GM19467 (cell line): ENCODE measurements around the gene RNF207.

Experiments used
- ATAC-seq: cut with Tn5 transposase; IDR thresholded peaks from one replicate; pipeline ENCODE4 v1.9.1; 2021; ENCODE audit warnings: mild to moderate bottlenecking, moderate library complexity; ENCODE audit not compliant: unreplicated experiment

Gene RNF207, protein sequence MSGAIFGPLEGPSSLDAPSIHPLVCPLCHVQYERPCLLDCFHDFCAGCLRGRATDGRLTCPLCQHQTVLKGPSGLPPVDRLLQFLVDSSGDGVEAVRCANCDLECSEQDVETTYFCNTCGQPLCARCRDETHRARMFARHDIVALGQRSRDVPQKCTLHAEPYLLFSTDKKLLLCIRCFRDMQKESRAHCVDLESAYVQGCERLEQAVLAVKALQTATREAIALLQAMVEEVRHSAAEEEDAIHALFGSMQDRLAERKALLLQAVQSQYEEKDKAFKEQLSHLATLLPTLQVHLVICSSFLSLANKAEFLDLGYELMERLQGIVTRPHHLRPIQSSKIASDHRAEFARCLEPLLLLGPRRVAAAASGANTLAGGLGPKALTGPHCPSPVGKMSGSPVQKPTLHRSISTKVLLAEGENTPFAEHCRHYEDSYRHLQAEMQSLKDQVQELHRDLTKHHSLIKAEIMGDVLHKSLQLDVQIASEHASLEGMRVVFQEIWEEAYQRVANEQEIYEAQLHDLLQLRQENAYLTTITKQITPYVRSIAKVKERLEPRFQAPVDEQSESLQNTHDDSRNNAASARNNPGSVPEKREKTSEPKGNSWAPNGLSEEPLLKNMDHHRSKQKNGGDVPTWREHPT

DNA sequence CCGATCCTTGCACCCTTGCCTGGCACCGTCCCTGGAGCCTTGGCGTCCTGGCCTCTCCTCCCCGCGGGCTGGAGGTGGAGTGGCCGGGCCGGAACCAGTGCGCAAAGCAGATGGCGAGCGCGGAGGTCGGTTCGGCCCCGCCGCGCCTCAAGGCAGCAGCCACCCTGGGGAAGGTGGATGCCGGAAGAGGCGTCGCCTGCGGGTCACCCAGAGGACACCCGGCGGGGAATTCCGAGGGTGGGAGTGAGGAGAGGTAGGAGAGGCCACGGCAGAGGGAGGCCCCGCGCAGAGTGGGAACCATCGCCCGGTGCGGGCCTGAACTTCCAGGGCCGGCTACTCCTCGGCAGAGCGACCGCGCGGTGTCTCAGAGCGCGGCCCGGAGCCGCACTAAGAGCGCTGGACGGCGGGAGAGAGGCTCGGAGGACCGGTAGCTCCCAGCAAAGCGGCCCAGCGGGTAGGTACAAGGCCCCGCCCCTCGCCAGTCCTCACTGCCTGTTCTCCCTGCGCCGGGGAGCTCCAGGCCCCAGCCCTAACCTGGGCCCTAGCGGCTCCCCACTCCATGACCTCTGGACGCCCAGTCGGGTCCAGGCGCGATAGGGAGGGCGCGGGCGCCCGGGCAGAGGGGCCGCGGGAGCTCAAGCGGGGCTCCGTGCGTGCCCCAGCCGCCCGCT is at the start of gene RNF207:
Gene RNF207, plus strand, starts transcription at position 271 of the 671 bp plus-strand sequence. CDS start 417 bp downstream, outside the sequence.
- peak; percentile 48 for ATAC-seq

DNA sequence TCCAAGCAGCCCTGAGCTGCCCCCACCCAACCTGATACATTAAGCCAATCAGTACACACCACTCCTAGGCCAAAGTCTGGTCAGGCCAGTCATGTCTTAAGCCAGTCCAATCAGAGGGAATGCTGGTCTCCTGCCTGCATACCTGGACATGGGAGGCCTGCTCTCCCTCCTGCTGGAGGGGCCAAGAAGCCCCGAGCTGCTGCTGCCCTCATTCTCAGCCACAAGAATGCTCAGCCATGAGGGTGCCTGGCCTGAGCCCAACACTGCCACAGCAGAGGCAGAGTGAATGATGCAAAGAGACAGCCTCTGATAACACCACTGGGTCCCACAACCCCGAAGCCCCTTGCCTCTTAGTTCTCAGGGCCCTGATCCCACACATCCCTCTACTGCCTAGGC is 48.8 kb upstream of the RNF207 start:
- ATAC-seq: no peak

DNA sequence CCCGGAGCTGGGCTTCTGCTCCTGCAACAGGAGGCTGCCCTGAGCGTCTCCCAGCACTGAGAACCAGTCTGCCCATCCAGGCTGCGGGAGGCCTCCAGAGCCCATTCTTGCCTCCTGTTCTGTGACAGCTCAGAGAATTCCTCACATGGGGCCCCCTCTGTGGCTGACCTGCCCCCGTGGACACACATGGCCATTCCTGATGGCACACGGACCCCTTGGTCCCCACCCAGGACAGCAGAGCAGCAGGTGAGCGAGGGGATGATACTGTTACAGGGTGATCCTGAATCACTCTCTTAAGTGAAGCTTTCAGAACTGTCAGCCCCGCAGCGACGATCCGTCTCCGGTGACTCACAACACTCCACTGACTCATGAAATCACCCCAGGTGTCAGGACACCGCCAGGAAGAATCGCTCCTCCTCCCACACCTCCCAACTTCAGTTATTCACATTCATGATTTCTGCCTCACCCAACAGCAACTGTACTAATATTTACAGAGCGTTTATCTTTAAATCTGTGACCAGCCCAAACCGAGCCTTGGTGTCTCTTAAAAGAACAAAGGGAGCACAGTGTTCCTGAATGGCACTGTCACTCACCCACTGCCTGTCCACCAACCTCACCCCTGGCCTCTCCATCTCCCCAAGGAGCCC is 48.3 kb upstream of the RNF207 start:
- ATAC-seq: no peak

DNA sequence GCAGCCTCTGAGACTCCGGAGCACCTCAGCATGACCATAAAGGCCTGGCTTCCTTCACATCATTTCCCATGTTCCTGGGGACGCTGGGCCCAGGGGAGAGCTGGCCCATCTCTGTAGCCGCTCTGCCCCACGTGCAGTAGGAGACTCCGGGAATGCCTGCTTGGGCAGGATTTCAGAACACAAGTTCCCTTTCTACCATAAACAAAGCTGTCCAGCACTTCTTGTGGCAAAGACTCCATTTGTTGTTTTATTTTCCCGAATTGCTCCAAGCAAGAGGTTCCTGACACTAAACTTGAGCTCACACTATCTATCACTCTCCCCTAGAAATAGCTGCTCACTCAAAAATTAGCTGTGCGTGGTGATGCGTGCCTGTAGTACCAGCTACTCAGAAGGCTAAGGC is 47.7 kb upstream of the RNF207 start:
- no peak for ATAC-seq

DNA sequence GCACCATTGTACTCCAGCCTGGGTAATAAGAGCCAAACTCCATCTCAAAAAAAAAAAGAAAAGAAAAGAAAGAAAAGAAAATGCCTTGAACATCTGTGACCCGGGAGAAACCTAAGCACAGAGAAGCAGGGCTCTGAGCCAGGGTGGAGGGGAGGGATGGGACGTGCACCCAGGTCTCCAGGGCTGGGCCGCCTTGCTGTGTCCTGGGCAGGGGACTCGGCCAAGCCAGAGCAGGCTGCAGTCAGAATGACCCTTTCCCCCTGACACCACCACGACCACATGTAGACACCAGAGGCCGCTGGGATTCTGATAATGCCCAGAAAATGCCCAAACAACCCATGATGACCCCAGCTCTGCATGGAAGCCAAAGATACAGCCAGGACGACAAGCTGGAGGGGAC is 43.6 kb upstream of the RNF207 start:
- no peak for ATAC-seq

DNA sequence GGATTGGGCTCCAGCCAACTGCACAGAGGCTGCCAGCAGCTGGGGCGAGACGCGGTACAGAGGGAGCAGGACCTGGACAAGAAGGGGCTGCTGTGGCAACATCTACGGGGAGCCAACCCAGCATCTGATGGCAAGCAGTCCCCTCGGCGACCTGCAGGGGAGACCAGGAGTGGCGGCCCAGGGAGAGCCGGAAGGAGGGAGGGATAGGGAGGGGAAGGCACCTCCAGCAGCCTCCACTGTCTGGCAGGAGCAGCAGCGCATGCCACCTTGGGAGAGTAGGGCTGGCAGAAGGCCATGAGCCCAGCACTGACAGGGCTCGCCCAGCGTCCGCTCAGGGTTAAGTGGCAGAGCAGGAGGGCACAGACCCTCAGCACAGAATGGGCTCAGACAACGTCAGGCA is 43.1 kb upstream of the RNF207 start:
- no peak for ATAC-seq

DNA sequence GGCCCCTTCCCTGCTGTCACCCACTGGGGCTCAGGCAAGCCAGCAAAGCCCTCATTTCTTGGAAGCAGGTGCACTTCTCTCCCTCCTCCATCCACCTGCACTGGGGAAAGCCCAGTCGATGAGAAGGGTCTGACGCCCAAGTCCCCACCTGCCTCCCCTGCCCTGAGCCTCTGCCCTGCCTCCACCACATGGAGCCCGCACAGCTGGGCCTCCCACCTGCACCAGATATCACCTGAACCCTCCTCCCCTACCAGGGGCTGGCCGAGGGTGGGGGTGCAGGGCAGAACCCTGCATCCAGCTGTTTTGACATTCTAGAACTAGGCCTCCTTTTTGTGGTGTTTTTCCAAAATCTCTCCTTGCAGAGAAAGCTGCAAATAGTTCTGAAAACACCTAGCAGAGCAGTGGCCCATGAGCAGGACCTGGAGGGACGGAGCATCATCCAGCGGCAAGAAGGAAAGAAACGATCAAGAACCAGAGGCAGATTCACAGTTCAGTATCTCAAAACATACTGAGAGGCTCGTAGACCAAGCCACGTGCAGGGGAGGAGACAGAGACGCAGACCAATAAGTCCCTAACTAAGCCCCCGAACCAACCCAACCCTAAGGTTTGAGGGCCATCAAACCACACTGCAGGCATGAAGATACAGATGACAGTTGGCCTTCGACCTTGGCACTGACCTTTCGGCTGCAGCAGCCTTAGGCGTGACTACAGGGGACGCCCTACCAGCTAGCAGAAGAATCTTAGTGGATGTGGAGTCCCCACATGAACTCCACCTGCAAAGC is 42.5 kb upstream of the RNF207 start:
- ATAC-seq: no peak

DNA sequence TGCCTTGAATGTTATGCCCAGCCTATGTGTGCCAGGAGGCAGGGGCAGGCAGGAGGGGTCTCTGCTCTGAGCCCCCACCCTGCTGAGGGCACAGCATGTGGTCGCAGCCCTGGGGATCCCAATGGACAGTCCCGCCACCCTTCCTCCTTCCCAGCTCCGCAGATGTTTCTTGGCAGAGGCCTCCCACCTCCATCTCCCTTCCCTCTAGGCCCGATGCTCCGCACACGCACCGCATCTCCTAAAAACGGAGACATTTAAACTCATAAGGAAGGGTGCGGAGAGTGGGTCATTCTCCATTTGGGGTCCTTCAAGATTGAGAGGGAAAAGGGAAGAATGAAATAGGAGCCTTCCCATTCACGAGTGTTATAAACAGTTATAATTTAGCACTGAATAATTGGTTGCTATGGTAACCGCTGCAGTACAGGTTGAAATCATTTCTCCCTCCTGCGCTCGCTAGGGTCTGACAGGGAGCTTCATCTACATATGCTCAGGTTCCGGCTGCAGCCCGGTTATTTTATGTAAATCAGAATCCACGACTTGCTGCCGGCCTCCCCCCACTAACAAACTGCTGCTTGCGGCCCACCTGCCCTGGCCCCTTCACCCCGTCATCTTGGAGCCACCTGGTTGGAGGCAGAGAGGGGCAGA is 41.8 kb upstream of the RNF207 start:
- no peak for ATAC-seq

DNA sequence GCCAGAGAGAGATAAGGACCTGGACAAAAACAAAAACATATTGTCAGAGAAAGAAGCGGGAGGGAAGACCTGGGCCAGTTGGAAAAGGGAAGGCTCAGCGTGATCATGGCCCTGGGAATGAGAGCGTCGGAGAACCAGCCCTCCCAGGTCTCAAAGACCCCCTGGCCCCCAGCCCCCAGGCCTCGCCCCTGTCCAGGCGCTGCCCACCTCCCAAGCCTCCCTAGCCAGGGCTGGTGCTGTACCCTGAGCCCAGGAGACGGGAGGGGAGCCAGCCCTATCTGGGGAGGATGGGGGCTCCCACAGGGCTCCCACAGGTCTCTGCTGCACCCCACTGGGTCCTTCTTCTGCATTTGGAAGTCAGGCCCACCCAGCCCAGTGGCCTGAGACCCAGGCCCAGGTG is 40.9 kb upstream of the RNF207 start:
- no peak for ATAC-seq

DNA sequence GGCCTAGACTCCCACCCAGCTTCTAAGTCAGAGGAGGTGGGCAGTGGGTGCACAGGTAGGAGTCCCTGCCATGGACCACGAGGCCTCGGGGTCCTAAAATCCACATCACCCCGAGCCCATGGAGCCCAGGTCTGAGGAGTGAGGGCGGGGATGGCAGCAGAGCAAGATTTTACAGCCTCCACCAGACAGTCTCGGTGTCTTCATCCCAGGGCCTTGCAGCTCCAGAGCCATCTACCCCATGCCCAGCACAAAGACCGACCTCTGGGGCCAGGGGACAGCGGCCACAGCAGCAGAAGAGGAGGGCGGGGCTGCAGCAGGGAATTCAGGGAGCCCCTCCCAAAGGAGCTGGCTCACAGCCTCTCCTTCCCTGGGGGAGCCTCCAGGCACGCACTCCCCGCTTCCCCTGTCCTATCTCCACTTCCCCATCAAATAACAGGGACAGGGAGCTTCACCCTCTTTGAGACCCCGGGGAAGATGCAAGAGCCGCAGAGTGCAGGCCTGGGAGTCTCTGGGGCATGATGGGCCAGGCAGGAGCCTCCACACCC is 40.4 kb upstream of the RNF207 start:
- no peak for ATAC-seq

DNA sequence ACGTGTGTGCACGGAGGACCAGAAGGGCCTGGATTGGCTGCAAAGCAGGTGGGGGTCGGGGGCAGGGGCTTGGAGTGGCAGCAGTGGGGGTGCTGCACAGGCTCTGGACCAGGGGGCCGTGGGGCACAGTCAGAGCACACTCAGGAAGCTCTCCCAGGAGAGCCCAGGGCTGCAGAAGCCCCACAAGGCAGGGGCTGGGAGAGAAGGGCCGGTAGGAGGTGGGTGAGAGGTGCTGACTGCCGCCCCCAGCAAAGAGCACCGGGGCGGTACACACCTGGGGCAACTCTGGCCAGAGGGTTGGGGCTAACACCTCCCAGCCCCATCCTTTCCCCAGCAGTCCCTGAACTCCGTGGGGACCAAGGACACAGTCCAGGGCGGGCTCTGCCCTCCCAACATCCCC is 39.7 kb upstream of the RNF207 start:
- ATAC-seq: no peak

DNA sequence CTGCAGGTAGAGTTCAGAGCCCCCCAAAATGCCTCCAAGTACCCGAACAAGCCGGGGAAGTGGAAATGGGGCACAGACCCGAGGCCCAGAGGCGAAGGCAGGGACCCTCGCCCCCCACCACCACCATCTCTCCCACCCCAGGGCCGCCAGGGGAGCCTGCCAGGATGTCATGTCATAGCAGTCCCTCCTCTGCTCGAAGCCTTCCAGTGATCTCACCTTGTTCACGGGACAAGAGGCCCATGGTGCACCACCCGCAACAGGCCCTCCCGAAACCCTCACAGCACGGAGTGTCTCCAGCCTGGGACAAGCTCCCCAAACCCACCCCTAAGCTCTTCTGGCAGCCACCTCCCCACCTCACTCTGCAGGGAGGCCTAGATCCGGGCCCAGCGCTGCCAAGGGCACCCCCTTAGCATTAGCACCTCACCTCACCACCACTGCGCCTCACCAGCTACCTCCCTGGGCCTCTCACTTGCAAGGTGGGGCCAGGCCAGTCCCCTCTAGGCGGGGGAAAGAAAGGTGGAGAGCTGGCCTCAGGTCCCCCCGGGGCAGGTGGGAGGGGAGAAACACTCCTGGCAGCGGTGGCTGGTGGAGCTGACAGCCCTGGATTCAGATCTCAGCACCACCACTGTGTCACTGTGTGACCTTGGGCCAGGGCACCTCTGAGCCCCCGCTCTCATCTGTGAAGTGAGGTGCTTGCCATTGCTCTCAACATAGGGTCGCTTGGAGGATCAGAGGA is 39.1 kb upstream of the RNF207 start:
- no peak for ATAC-seq

DNA sequence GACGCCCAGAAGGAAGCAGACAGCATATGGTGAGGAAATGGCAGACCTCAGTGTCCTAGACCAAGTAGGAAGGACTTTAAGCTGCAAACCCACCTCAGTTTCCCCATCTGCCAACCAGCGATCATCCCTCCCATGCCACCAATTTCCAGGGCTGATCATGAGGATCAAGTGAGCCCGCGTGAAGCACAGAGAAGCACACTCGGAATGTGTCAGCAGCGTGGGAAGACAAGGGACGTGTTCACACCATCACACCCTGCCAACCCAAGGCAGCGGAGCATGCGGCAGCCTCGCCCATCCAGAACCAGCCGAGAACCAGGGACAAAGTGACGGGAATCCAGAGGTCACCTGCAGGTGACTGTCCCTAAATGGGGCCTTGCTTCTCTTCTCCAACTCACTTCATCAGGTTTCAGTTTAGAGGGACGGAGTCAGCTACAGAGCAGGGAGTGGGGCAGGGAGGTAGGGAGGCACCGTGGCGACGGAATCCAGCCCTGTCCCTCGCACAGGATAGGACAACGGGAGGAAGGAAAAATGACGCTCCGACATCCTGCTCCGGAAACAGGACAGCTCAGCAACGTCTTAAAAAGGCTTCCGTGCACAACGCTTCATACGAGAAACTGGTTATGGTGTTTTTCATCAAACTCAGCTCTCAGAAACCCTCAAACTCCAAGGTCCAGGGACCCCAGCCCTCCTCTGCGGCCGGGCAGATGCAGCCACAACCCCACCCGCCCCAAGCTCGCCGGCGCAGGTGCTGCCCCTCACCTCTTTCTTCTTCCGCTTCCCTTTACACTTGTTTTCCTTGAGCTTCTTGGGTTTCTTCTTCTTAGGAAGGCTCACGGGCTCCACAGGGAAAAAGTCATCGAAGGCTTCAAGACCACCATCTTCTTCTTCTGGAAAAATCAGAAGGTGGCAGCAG is 38.3 kb upstream of the RNF207 start:
- no peak for ATAC-seq

DNA sequence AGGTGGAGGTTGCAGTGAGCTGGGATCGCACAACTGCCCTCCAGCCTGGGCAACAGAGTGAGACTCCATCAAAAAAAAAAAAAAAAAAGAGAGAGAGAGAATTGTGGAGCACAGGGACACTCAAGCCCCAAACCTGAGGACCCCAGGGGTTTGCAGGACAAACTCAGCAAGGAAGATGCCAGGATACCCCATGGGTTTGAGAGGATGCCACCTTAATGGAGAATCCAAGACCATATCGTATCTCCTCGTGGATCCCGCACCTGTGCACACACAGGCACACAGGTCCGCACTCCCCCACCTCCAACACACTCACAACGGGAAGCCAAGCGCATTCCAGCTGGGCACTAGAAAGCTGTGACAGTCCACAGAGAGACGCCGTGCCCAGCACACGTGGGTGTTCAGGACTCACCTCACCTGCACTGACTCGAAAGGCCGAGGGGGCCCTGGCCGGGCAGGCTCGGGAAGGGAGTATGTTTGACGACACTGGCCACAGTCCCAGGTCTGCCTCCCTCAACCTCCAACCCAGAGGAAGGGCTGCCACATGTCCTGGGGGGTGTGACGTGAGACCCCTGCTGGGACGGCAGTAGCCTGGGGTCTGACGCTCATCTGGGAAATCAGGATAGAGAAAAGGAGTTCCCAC is 36.9 kb upstream of the RNF207 start:
- no peak for ATAC-seq

DNA sequence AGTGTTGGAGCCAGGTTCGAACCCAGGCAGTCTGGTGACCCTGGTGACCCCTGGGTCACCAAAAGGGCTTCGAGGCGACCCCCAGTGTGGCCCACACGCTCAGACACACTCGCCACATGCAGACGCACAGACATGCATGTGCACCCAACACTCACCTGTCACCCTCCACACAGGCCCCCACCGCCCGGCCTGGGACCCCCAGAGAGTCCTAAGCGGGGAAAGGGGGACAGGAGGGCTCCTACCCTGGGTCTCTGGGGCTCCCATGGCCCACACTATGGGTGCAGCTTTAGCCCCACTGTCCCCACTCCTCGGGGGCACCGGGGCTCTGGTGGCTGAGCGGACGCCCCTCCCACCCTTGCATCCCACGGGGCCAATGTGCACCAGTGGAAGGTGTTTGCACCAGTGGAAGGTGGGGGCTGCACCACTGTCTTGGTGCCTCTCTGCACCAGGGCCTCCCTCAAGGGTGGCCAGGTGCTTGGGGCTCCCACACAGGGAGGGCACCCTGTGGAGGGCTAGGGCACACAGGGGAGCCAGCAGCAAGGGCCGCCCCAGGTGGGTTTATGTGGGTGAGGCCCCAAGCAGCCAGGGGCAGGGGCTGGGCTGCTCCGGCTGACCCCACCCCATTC is 35.7 kb upstream of the RNF207 start:
- ATAC-seq: no peak

DNA sequence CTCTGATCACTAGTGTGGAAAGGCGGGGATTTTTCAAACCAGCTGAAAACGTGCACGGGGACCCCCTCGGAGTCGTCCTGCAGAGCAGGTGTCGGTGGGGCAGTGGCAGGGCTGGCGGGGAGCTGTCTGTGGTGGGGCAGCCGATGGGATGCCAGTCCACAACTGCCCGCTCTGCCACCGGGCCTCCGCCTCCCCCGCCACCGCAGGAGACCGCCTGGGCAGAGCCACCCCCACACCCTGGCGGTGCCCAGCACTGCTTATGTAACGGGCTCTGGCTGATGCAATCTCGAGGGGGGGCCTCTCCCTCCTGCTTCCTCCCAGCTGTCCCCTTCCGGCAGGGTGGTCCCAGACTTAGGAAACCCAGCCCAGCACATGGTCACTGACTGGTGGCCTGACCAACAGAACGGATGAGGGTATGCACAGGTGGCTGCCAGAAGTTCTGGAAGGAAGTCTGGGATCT is 35.1 kb upstream of the RNF207 start:
- ATAC-seq: no peak

DNA sequence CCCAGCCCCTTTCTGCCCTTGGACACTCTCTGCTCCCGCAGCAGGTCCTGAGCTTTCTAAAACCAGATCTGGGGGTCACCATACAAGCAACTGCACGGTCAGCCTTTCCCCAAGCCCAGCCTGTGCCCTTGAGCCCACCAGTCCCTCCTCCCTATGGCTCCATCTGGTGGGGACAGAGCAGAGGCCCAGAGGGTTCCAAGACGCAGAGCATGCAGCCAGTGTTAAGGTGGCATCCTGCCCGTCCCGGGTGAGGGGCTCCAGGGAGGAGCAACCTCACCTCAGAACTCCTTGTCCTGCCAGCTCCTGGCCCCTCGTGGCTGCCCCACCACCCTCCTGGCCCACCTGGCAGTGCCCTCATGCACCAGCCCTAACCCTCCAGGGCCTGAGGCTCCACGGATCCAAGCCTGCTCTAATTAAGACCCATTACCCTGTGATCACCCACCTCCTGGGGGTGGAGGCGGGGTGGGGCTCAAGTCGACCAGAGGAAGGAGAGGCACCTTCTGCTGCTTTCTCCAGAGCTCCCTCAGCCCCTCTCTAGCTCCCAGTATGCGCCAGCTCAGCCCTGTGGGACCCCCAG is 34.3 kb upstream of the RNF207 start:
- no peak for ATAC-seq
